Fibroblast of pulmonary artery (primary cell): ENCODE measurements around the gene HS3ST4.

Source experiments
- DNase-seq: peaks from one replicate; pipeline ENCODE4 v3.0.0-alpha.2; 2010; ENCODE audit warnings: low read depth
- H3K4me3 ChIP-seq: replicated peaks from 2 replicates; pipeline ENCODE4 v1.5.1; 2011; ENCODE audit warnings: low read depth, mild to moderate bottlenecking, control low read depth, low read length, moderate library complexity
- CTCF ChIP-seq: IDR thresholded peaks from 2 replicates; pipeline ENCODE4 v1.5.1; 2011; ENCODE audit warnings: mild to moderate bottlenecking, control low read depth, low read length, inconsistent platforms; ENCODE audit errors: missing control alignments

The HS3ST4 gene

GRCh38 chr16:25925421-25925820 lies 233.7 kb downstream of the HS3ST4 start:
- DNase-seq, result no peak
- no peak overlapping the region for H3K4me3 ChIP-seq
- no peak for TF ChIP-seq CTCF

GRCh38 chr16:25931473-25932035 lies 239.8 kb downstream of the HS3ST4 start:
- DNase-seq, result no peak
- TF ChIP-seq CTCF, result no peak
- H3K4me3 ChIP-seq, result no peak overlapping the region

GRCh38 chr16:25941800-25942499 lies 250.2 kb downstream of the HS3ST4 start:
- no peak for DNase-seq
- H3K4me3 ChIP-seq, result no peak overlapping the region
- no peak for TF ChIP-seq CTCF

- no peak overlapping the region for H3K4me3 ChIP-seq
- TF ChIP-seq CTCF, result no peak
- DNase-seq, result no peak
These were observed 259.0 kb downstream of the HS3ST4 start for GRCh38 chr16:25950586-25951281.

DNA sequence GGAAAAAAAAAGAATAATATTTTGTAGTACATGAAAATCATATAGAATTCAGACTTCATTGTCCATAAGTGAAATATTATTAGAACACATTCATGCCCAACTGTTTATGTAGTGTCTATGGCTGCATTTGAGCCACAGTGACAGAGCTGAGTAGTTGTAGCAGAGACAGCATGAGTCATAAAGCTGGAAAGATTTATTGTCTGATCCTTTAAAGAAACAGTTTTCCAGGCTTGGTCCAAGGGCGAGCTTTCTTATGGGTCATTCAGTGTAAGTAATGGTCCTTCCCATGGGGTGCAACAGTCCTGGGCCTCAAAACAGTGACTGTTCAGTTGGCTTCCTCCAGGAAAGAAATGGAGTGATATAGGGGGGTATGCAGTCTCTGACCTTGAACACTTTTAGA lies 260.2 kb downstream of the HS3ST4 start:
- H3K4me3 ChIP-seq, result no peak overlapping the region
- no peak for DNase-seq
- TF ChIP-seq CTCF, result no peak

- TF ChIP-seq CTCF, result no peak
- H3K4me3 ChIP-seq, result no peak overlapping the region
- no peak for DNase-seq
These were observed 261.2 kb downstream of the HS3ST4 start for GRCh38 chr16:25952983-25953382.
